Activated naive CD8-positive, alpha-beta T cell treated with anti-CD3 and anti-CD28 coated beads, Interleukin-2, amount 10 ng/mL, durations not matched to agents 7 days and 5 days (primary cell): Measurements from ENCODE around the gene GLRA3. TPM values are rescaled to one million over a fixed set of nuclear protein-coding genes. Genes with fewer than 3 reads are reported as not detected.

Experiments
- ATAC-seq: fragments of 150-1000 bp; cut with Tn5 transposase; one replicate; pipeline ENCODE4 v1.10.0; 2021; ENCODE audit warnings: low read depth, moderate library complexity
- POLR2A ChIA-PET: fragments of 350-600 bp; sonication (Branson Sonifier 250); formaldehyde crosslinking; loops from one replicate; lab custom pipeline; 2021; ENCODE audit warnings: antibody characterized with exemption; lab: Charles Lee
- DNase-seq: peaks from one replicate; pipeline ENCODE4 v3.0.0; 2021
- H3K27ac Mint-ChIP-seq: one replicate; pipeline ENCODE4 v1.8.0; 2022; ENCODE audit warnings: mild to moderate bottlenecking, mixed read lengths
- H3K27me3 Mint-ChIP-seq: one replicate; pipeline ENCODE4 v1.8.0; 2022; ENCODE audit warnings: mild to moderate bottlenecking, moderate library complexity, mixed read lengths
- H3K36me3 Mint-ChIP-seq: one replicate; pipeline ENCODE4 v1.8.0; 2021; ENCODE audit warnings: mild to moderate bottlenecking, mixed read lengths
- H3K4me1 Mint-ChIP-seq: one replicate; pipeline ENCODE4 v1.8.0; 2021; ENCODE audit warnings: mixed read lengths
- H3K4me3 Mint-ChIP-seq: one replicate; pipeline ENCODE4 v1.8.0; 2022; ENCODE audit warnings: mild to moderate bottlenecking, moderate library complexity, mixed read lengths
- H3K9me3 Mint-ChIP-seq: one replicate; pipeline ENCODE4 v1.8.0; 2021; ENCODE audit warnings: mixed read lengths
- total RNA-seq, 2 experiments: library from RNA; stranded (reverse); gene quantifications; one replicate each; pipeline ENCODE4 v1.2.3, GENCODE V29; 2021

GLRA3 gene
- total RNA-seq, 2 experiments from 2014 or later: not detected

- POLR2A ChIA-PET: no interaction called here
- Mint-ChIP-seq H3K9me3 (no peaks in the 10 kb centered on the region), H3K27me3 (peaks cover 5% of the 10 kb centered on the region), H3K4me3 (no peak overlapping the region), H3K4me1 (no peaks in the 10 kb centered on the region), H3K36me3 (peaks cover 1% of the 10 kb centered on the region), H3K27ac (no peak overlapping the region)
- ATAC-seq (no peak), DNase-seq (no peak)
These were observed 212.4 kb downstream of the GLRA3 start for GRCh38 chr4:174616661-174617060.

GRCh38 chr4:174613979-174614378 is 215.1 kb downstream of the GLRA3 start:
- H3K36me3 Mint-ChIP-seq: peaks cover 1% of the 10 kb centered on the region
- H3K4me1 Mint-ChIP-seq: no peaks in the 10 kb centered on the region
- H3K4me3 Mint-ChIP-seq: no peak overlapping the region
- H3K27me3 Mint-ChIP-seq: peaks cover 2% of the 10 kb centered on the region
- ATAC-seq (no peak), DNase-seq (no peak)
- POLR2A ChIA-PET: no interaction called here
- no peak overlapping the region for H3K27ac Mint-ChIP-seq
- no peaks in the 10 kb centered on the region for H3K9me3 Mint-ChIP-seq

DNA sequence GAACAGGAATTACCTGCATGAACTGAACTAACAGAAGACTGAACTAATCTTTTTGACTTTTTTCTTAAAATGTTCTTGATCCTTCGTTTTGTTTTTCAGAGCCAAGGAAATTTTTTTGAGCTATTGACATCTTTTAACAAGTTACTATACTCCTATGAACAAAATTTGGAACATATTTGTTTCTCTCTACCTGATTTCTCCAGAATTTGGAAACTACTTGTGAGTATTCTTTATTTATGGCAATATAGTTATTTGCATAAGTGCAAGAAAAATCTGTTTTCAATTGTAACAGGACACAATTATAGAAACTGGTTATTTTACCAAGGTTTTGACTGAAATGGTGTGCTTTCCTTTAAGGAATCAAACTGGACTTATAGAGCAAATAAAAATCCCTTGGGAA is 217.3 kb downstream of the GLRA3 start:
- H3K4me1 Mint-ChIP-seq: no peaks in the 10 kb centered on the region
- H3K9me3 Mint-ChIP-seq: no peaks in the 10 kb centered on the region
- H3K4me3 Mint-ChIP-seq: no peak overlapping the region
- ATAC-seq (no peak), DNase-seq (no peak)
- H3K36me3 Mint-ChIP-seq: peaks cover 1% of the 10 kb centered on the region
- peaks cover 2% of the 10 kb centered on the region for H3K27me3 Mint-ChIP-seq
- POLR2A ChIA-PET: no interaction called here
- no peak overlapping the region for H3K27ac Mint-ChIP-seq

DNA sequence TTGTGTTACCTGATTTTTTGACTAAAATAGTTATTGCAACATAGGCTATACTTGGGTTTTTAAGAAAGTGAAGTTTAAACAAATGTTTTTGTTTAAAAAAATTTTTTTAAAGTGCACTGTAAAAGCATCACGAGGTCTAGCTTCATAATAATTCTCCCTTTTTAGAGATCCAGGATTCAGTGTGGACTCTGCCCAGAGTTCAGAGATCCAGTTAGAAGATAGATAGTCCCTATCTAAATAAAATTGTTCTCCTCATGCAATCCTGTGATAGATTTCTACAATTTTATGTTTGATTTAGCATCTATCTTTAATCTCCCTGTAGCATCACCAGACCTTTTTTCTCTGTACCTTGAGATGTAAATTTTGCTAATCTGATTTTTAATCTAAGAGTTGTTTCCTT is 221.3 kb downstream of the GLRA3 start:
- Mint-ChIP-seq H3K27ac (no peak overlapping the region), H3K4me3 (no peak overlapping the region), H3K27me3 (peaks cover 2% of the 10 kb centered on the region), H3K36me3 (peaks cover 1% of the 10 kb centered on the region), H3K9me3 (no peaks in the 10 kb centered on the region), H3K4me1 (no peaks in the 10 kb centered on the region)
- DNase-seq (no peak), ATAC-seq (no peak)
- POLR2A ChIA-PET: no interaction called here

GRCh38 chr4:174604198-174604597 is 224.8 kb downstream of the GLRA3 start:
- Mint-ChIP-seq H3K27me3 (no peaks in the 10 kb centered on the region), H3K9me3 (no peaks in the 10 kb centered on the region), H3K36me3 (no peaks in the 10 kb centered on the region), H3K27ac (no peak overlapping the region), H3K4me1 (no peaks in the 10 kb centered on the region), H3K4me3 (no peak overlapping the region)
- POLR2A ChIA-PET: no interaction called here
- no peak for DNase-seq
- no peak for ATAC-seq

DNA sequence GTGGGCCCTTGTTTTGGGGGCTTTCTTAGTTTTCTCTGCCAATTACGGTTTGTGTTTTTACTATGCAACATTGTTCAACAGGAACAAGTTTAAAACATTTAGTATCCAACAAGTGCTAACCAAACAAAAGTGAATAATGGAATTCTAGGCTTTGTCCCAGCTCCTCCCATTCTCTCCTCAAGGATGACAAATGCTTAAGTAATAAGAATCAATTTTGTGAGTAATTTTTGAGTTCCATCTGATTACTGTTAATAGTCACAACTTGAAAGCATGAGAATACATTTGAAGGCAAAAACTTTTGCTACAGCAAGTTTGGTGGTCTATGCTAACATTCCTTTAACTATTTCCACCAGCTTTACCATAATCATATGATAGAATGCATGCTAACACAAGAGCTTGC is 228.7 kb downstream of the GLRA3 start:
- no peak overlapping the region for H3K4me3 Mint-ChIP-seq
- peaks cover 2% of the 10 kb centered on the region for H3K9me3 Mint-ChIP-seq
- H3K4me1 Mint-ChIP-seq: no peaks in the 10 kb centered on the region
- H3K27ac Mint-ChIP-seq: no peak overlapping the region
- no peaks in the 10 kb centered on the region for H3K27me3 Mint-ChIP-seq
- POLR2A ChIA-PET: no interaction called here
- no peak for DNase-seq
- no peak for ATAC-seq
- H3K36me3 Mint-ChIP-seq: no peaks in the 10 kb centered on the region

- Mint-ChIP-seq H3K27ac (no peak overlapping the region), H3K36me3 (no peaks in the 10 kb centered on the region), H3K4me3 (no peak overlapping the region), H3K4me1 (no peaks in the 10 kb centered on the region), H3K27me3 (no peaks in the 10 kb centered on the region), H3K9me3 (peaks cover 2% of the 10 kb centered on the region)
- POLR2A ChIA-PET: no interaction called here
- DNase-seq: no peak
- ATAC-seq: no peak
These were observed 230.2 kb downstream of the GLRA3 start for GRCh38 chr4:174598800-174599199.

- ATAC-seq (no peak), DNase-seq (no peak)
- no peaks in the 10 kb centered on the region for H3K36me3 Mint-ChIP-seq
- H3K9me3 Mint-ChIP-seq: peaks cover 2% of the 10 kb centered on the region
- peaks cover 3% of the 10 kb centered on the region for H3K4me1 Mint-ChIP-seq
- no peaks in the 10 kb centered on the region for H3K27me3 Mint-ChIP-seq
- no peak overlapping the region for H3K27ac Mint-ChIP-seq
- no peak overlapping the region for H3K4me3 Mint-ChIP-seq
- POLR2A ChIA-PET: no interaction called here
These were observed 232.5 kb downstream of the GLRA3 start for GRCh38 chr4:174596513-174596912.

DNA sequence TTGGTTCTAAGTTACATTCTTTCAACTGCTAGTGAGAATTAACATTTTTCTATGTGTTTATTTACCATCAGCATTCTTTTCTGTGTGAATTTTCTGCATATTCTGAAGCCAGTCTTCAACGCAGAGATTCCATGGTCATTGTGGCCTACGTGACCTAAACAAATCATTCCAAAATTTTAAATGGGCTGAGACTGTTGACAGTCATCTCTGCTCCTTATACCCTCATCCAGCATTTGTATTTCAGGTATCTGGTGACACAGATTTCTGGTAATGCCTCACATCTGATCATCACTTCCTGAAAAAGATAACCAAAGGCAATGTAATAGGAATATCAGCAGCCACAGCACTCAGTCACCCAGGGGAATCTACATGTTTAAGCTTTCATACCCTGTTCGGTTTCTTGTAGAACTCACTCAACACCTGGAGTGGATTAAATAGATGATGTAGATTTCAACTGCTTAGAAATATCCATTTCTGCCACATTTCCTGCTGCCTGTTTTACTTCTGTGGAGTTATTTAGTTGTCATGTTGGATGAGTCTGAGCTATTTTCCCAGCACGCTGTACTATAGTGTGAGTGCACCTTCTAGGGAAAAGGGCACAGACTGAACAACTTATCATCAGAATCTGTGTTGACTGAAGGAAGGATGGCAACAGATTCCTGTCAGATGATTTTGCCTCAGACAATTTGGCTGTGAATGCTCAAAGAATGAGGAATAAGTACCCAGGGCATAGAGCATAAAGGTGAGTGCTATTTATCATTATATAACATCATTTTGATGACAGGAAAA is 233.7 kb downstream of the GLRA3 start:
- no peaks in the 10 kb centered on the region for H3K27me3 Mint-ChIP-seq
- H3K4me1 Mint-ChIP-seq: peaks cover 6% of the 10 kb centered on the region
- no peak for ATAC-seq
- no peak overlapping the region for H3K4me3 Mint-ChIP-seq
- POLR2A ChIA-PET: no interaction called here
- no peak overlapping the region for H3K27ac Mint-ChIP-seq
- DNase-seq: no peak
- H3K9me3 Mint-ChIP-seq: peaks cover 2% of the 10 kb centered on the region
- H3K36me3 Mint-ChIP-seq: no peaks in the 10 kb centered on the region

- Mint-ChIP-seq H3K27ac (no peak overlapping the region), H3K4me3 (no peak overlapping the region), H3K9me3 (peaks cover 3% of the 10 kb centered on the region), H3K4me1 (peaks cover 6% of the 10 kb centered on the region), H3K27me3 (no peaks in the 10 kb centered on the region), H3K36me3 (no peaks in the 10 kb centered on the region)
- no peak for ATAC-seq
- no peak for DNase-seq
- POLR2A ChIA-PET: no interaction called here
These were observed 235.3 kb downstream of the GLRA3 start for GRCh38 chr4:174593701-174594100.

- H3K27me3 Mint-ChIP-seq: no peaks in the 10 kb centered on the region
- no peaks in the 10 kb centered on the region for H3K36me3 Mint-ChIP-seq
- no peak for DNase-seq
- POLR2A ChIA-PET: interaction anchor here (0.9 kb wide), 1 partner anchor 71 kb away, joined by 3 read pairs; the partner anchor contains the start of gene HPGD
- H3K9me3 Mint-ChIP-seq: peaks cover 1% of the 10 kb centered on the region
- no peak overlapping the region for H3K27ac Mint-ChIP-seq
- no peak overlapping the region for H3K4me3 Mint-ChIP-seq
- no peak for ATAC-seq
- H3K4me1 Mint-ChIP-seq: peaks cover 6% of the 10 kb centered on the region
These were observed 236.1 kb downstream of the GLRA3 start for GRCh38 chr4:174592985-174593335.

DNA sequence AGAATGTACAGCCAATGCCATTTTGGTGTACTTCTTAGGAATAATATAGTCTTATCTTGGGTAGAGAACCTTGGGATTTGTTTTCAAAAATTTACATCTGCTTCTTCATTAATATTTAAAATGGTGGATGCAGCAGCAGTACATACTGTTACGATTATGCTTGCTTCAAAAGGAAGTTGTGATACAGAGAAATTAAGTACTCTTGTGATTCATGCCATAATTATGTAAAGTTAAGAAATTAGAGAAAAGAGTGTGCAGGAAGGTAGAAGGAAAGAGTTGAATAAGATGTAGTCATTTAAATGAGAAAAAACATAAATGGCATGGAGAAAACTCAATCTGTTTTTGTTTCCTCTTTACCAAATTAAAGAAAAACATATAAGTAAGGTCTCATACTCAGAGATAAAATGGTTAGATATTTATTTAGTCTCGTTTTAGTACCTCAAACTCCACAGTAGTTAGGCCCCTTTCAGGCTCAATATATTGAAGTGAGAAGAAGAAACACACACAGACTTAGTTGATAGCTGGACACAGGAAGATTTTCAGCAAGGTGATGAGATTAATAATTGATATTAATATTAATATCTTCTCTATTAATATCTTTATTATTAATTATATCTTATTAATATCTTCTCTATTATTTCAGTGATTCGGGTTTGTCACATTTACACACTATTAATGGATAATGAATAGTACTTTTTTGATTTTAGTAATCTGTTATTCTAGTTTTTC is 236.6 kb downstream of the GLRA3 start:
- no peak for ATAC-seq
- peaks cover 6% of the 10 kb centered on the region for H3K4me1 Mint-ChIP-seq
- no peak for DNase-seq
- POLR2A ChIA-PET: interaction anchor here (0.9 kb wide), 1 partner anchor 70 kb away, joined by 3 read pairs; the partner anchor contains the start of gene HPGD
- H3K36me3 Mint-ChIP-seq: no peaks in the 10 kb centered on the region
- H3K27me3 Mint-ChIP-seq: no peaks in the 10 kb centered on the region
- no peak overlapping the region for H3K4me3 Mint-ChIP-seq
- no peak overlapping the region for H3K27ac Mint-ChIP-seq
- peaks cover 2% of the 10 kb centered on the region for H3K9me3 Mint-ChIP-seq

DNA sequence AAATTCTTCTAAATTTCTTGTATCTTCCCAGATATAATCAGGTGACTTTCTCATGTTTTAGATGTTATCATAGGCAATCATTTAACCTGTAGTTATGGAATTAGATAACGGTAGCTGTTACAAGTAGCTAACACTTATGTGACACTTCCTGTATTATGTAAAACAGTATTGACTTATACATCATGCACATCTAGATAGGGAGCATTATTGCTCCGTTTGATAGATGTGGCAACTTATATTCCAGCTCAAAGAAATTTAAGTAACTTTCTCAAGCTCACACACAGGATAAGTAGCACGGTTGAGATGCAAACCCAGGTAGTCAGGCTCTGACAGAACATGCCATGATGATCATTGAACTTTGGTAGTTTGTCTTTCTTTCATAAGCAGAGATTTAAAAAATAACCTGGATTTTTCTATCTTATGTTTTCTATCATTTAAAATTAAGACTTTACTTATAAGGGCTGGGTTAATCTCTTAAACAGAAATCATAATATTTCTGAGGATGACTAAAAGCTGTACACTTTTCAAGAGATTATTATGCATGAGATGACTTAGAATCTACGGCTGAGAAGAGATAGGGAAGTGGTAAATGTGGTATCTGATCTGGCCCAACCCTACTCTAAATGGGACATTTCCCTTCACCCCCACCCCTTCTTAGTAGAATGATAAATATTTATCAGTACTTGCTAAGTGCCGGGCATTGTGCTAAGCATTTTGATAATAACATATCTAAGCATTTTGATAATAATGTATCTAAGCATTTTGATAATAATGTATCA is 237.6 kb downstream of the GLRA3 start:
- Mint-ChIP-seq H3K4me1 (peaks cover 6% of the 10 kb centered on the region), H3K4me3 (peak overlapping the region; percentile 39), H3K27ac (peak overlapping the region; percentile 49), H3K27me3 (no peaks in the 10 kb centered on the region), H3K9me3 (peaks cover 2% of the 10 kb centered on the region), H3K36me3 (no peaks in the 10 kb centered on the region)
- POLR2A ChIA-PET: interaction anchor here (1.2 kb wide), 1 partner anchor 70 kb away, joined by 8 read pairs; the partner anchor contains the start of gene HPGD
- DNase-seq: no peak
- ATAC-seq: peak; percentile 95
